H9 (cell line): ENCODE measurements around the gene FATE1. TPM values are rescaled to one million over a fixed set of nuclear protein-coding genes. Genes with fewer than 3 reads are reported as not detected.

ENCODE experiments used
- DNase-seq: peaks from one replicate; pipeline ENCODE4 v3.0.0-alpha.2; 2017
- H2AFZ ChIP-seq: one replicate; pipeline ENCODE4 v1.6.1; 2013; ENCODE audit warnings: mild to moderate bottlenecking, low read length, control low read depth, moderate library complexity
- H2AK5ac ChIP-seq: 2 replicates; pipeline ENCODE4 v1.6.1; 2013; ENCODE audit warnings: low read length, control low read depth, mixed read lengths; ENCODE audit not compliant: insufficient read length
- H2BK120ac ChIP-seq: one replicate; pipeline ENCODE4 v1.6.1; 2013; ENCODE audit warnings: low read depth, mild to moderate bottlenecking, low read length, control low read depth, inconsistent platforms; ENCODE audit not compliant: poor library complexity, severe bottlenecking
- H2BK12ac ChIP-seq: 2 replicates; pipeline ENCODE4 v1.6.1; 2013; ENCODE audit warnings: low read length, control low read depth, mixed read lengths, low read depth; ENCODE audit not compliant: insufficient read length
- H2BK15ac ChIP-seq: 2 replicates; pipeline ENCODE4 v1.6.1; 2013; ENCODE audit warnings: low read depth, low read length, control low read depth
- H2BK20ac ChIP-seq: one replicate; pipeline ENCODE4 v1.6.1; 2013; ENCODE audit warnings: low read depth, mild to moderate bottlenecking, low read length, control low read depth, inconsistent platforms; ENCODE audit not compliant: poor library complexity, severe bottlenecking
- H2BK5ac ChIP-seq: 2 replicates; pipeline ENCODE4 v1.6.1; 2013; ENCODE audit warnings: low read length, control low read depth, mixed read lengths; ENCODE audit not compliant: insufficient read length
- H3K14ac ChIP-seq: 2 replicates; pipeline ENCODE4 v1.6.1; 2013; ENCODE audit warnings: low read length, control low read depth; ENCODE audit not compliant: insufficient read depth
- H3K18ac ChIP-seq: 2 replicates; pipeline ENCODE4 v1.6.1; 2013; ENCODE audit warnings: low read depth, mild to moderate bottlenecking, mixed read lengths, low read length, control low read depth; ENCODE audit not compliant: insufficient read length
- H3K23ac ChIP-seq: 2 replicates; pipeline ENCODE4 v1.6.1; 2013; ENCODE audit warnings: low read length, control low read depth, mixed read lengths, low read depth; ENCODE audit not compliant: insufficient read length
- H3K23me2 ChIP-seq: 2 replicates; pipeline ENCODE4 v1.6.1; 2013; ENCODE audit warnings: low read depth, mild to moderate bottlenecking, mixed read lengths, low read length, control low read depth; ENCODE audit not compliant: insufficient read length, poor library complexity, severe bottlenecking
- H3K27ac ChIP-seq: 2 replicates; pipeline ENCODE4 v1.5.1; 2013; ENCODE audit warnings: low read length, control low read depth, mixed read lengths, low read depth; ENCODE audit not compliant: insufficient read length
- H3K27me3 ChIP-seq: 2 replicates; pipeline ENCODE4 v1.6.1; 2013; ENCODE audit warnings: low read length, control low read depth, inconsistent platforms; ENCODE audit not compliant: insufficient read depth
- H3K4ac ChIP-seq: 2 replicates; pipeline ENCODE4 v1.6.1; 2013; ENCODE audit warnings: low read depth, mild to moderate bottlenecking, control low read depth, inconsistent platforms, low read length, moderate library complexity
- H3K4me1 ChIP-seq: 2 replicates; pipeline ENCODE4 v1.6.1; 2013; ENCODE audit warnings: low read length, control low read depth, inconsistent platforms; ENCODE audit not compliant: insufficient read depth
- H3K4me2 ChIP-seq: 2 replicates; pipeline ENCODE4 v1.6.1; 2013; ENCODE audit warnings: low read length, control low read depth, mixed read lengths; ENCODE audit not compliant: insufficient read length, insufficient read depth
- H3K56ac ChIP-seq: 2 replicates; pipeline ENCODE4 v1.6.1; 2013; ENCODE audit warnings: low read depth, mild to moderate bottlenecking, mixed read lengths, low read length, control low read depth; ENCODE audit not compliant: insufficient read length
- H3K79me1 ChIP-seq: 2 replicates; pipeline ENCODE4 v1.6.1; 2013; ENCODE audit warnings: low read depth, mild to moderate bottlenecking, moderate library complexity, low read length, control low read depth, inconsistent platforms; ENCODE audit not compliant: insufficient read depth, poor library complexity, severe bottlenecking
- H3K79me2 ChIP-seq: 2 replicates; pipeline ENCODE4 v1.6.1; 2013; ENCODE audit warnings: low read length, control low read depth, inconsistent platforms; ENCODE audit not compliant: insufficient read depth
- H3K9ac ChIP-seq: 2 replicates; pipeline ENCODE4 v1.6.1; 2013; ENCODE audit warnings: low read length, control low read depth, mixed read lengths; ENCODE audit not compliant: insufficient read length; ENCODE audit errors: extremely low read depth
- H3K9me3 ChIP-seq: one replicate; pipeline ENCODE4 v1.6.1; 2013; ENCODE audit warnings: low read depth, low read length, inconsistent platforms; ENCODE audit not compliant: control insufficient read depth
- H3T11ph ChIP-seq: one replicate; pipeline ENCODE4 v1.6.1; 2013; ENCODE audit warnings: mild to moderate bottlenecking, low read length, control low read depth, inconsistent platforms
- H4K20me1 ChIP-seq: one replicate; pipeline ENCODE4 v1.6.1; 2013; ENCODE audit not compliant: control insufficient read depth, insufficient read length, insufficient read depth
- H4K5ac ChIP-seq: 2 replicates; pipeline ENCODE4 v1.6.1; 2013; ENCODE audit warnings: low read depth, mild to moderate bottlenecking, mixed read lengths, low read length, control low read depth; ENCODE audit not compliant: insufficient read length
- H4K8ac ChIP-seq: replicated peaks from 2 replicates; pipeline ENCODE4 v1.6.1; 2013; ENCODE audit warnings: low read length, control low read depth, mixed read lengths, low read depth; ENCODE audit not compliant: insufficient read length
- H4K91ac ChIP-seq: 2 replicates; pipeline ENCODE4 v1.6.1; 2013; ENCODE audit warnings: low read depth, mild to moderate bottlenecking, moderate library complexity, mixed read lengths, low read length, control low read depth; ENCODE audit not compliant: insufficient read length
- H3K27ac Mint-ChIP-seq, 3 experiments: 2 replicates in 2 of 3; 3 replicates in 1 of 3; pipeline ENCODE4 v1.8.0; 2020 to 2021; ENCODE audit warnings: mixed read lengths in 3 of 3, mild to moderate bottlenecking in 1 of 3, moderate library complexity in 1 of 3
- H3K27me3 Mint-ChIP-seq: 2 replicates; pipeline ENCODE4 v1.8.0; 2021; ENCODE audit warnings: low read depth, mild to moderate bottlenecking, moderate library complexity, mixed read lengths
- H3K36me3 Mint-ChIP-seq, 3 experiments: 2 replicates in 2 of 3; 3 replicates in 1 of 3; pipeline ENCODE4 v1.8.0; 2020 to 2021; ENCODE audit warnings: low read depth in 3 of 3, mixed read lengths in 3 of 3; ENCODE audit not compliant: insufficient read depth in 1 of 3
- H3K4me1 Mint-ChIP-seq, 2 experiments: 2 replicates each; pipeline ENCODE4 v1.8.0; 2020; ENCODE audit warnings: mixed read lengths in 2 of 2
- H3K4me3 Mint-ChIP-seq, 2 experiments: 2 replicates in 1 of 2; 3 replicates in 1 of 2; pipeline ENCODE4 v1.8.0; 2020 to 2021; ENCODE audit warnings: mild to moderate bottlenecking in 2 of 2, mixed read lengths in 2 of 2, moderate library complexity in 1 of 2
- H3K9me3 Mint-ChIP-seq, 2 experiments: 2 replicates in 1 of 2; 3 replicates in 1 of 2; pipeline ENCODE4 v1.8.0; 2020; ENCODE audit warnings: mild to moderate bottlenecking in 2 of 2, mixed read lengths in 2 of 2, moderate library complexity in 1 of 2
- CTCF ChIP-seq: fragments of 200-600 bp; sonication (generic); conservative IDR thresholded peaks from 3 replicates; pipeline ENCODE4 v1.8.0; 2021; ENCODE audit warnings: antibody characterized with exemption, mild to moderate bottlenecking
- total RNA-seq: library from RNA; stranded (reverse); gene quantifications from 2 replicates; pipeline ENCODE4 v1.2.1, GENCODE V29; 2021

Gene FATE1
- total RNA-seq, 1 experiment from 2014 or later = not detected

DNA sequence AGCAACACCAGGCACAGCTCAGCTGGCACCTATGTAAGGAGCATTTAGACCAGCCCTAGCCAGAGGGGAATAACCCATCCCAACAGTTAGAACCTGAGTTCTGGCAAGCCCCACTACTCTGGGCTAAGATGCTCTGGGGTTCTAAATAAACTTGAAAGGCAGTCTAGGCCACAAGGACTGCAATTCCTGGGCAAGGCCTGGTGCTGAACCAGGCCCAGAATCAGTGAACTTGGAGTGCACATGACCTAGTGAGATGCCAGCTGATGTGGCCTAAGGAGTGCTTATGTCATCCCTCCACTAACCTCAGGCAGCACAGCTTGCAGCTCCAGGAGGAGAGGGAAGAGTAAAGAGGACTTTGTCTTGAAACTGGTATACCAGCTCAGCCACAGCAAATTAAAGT lies 28.2 kb upstream of the FATE1 start:
- Histone ChIP-seq H3K4me1 (no peaks in the 10 kb centered on the region), H3K79me1 (no peaks in the 10 kb centered on the region), H4K5ac (no peak overlapping the region), H3K9ac (no peak overlapping the region), H2BK120ac (no peak overlapping the region), H2AFZ (no peak overlapping the region), H3K4ac (no peak overlapping the region), H4K91ac (no peak overlapping the region), H3K9me3 (peaks cover 39% of the 10 kb centered on the region), H3K79me2 (no peaks in the 10 kb centered on the region), H3K27me3 (no peaks in the 10 kb centered on the region), H2BK12ac (no peak overlapping the region), H4K8ac (no peak overlapping the region), H4K20me1 (no peaks in the 10 kb centered on the region), H2BK5ac (no peak overlapping the region), H3K56ac (no peak overlapping the region), H3T11ph (no peak overlapping the region), H3K14ac (no peak overlapping the region), H2BK15ac (no peak overlapping the region), H3K23ac (no peak overlapping the region), H2AK5ac (no peak overlapping the region), H3K18ac (no peak overlapping the region), H3K27ac (no peak overlapping the region), H2BK20ac (no peak overlapping the region), H3K23me2 (no peaks in the 10 kb centered on the region), H3K4me2 (no peak overlapping the region)
- H3K27me3 Mint-ChIP-seq = peaks cover 11% of the 10 kb centered on the region
- no peak for DNase-seq
- no peaks in the 10 kb centered on the region for H3K4me1 Mint-ChIP-seq
- no peak overlapping the region for H3K4me3 Mint-ChIP-seq
- H3K36me3 Mint-ChIP-seq = no peaks in the 10 kb centered on the region
- peaks cover 35 to 36% of the 10 kb centered on the region in 2 experiments for H3K9me3 Mint-ChIP-seq
- no peak overlapping the region for H3K27ac Mint-ChIP-seq
- no peak for TF ChIP-seq CTCF
